ENCODE measurements around the gene AP1B1.

AP1B1 gene

DNA sequence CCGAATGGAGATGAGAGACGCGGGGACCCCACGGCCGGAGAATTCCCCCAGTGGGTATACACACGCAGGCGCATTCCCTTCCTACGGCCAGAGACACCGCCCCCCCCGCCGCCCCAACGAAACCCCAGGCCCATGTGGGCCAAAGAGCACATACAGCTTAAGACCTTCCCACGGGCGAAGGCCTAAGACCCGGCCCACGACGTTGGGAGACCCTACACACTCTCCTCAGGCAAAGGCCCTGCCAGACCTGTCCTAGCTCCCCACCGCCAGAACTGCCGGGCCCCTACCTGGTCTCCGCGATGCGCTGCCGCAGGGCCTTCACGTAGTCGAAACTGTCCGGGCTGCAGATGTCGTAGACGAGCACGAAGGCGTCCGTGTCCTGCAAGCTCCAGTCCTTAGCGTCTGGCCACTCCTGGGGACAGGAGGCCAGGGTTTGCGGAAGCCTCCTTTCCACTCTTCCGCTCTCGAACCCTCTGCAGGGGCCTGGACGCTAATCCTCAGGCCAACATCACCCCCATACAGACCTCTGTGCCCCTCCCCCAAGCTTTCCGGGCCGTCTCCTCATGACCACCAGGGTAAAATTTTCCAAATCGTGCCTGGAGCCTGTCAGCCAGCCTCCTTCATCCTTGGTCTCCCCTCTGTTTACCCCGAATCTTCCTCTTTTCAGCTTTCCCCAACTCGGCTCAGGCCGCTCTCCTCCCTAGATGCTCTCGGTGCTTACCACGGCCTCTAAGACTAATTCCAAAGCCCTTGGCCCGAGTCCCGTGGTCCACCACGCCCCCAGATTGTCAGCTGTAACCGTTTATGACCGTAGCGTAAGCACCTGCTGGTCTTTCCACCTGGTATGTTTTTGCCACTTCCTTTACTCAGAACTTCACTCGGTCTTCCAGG is 74.5 kb downstream of the AP1B1 start:
- no peak for DNase-seq (ENCODE audit: low read depth, low spot score)

DNA sequence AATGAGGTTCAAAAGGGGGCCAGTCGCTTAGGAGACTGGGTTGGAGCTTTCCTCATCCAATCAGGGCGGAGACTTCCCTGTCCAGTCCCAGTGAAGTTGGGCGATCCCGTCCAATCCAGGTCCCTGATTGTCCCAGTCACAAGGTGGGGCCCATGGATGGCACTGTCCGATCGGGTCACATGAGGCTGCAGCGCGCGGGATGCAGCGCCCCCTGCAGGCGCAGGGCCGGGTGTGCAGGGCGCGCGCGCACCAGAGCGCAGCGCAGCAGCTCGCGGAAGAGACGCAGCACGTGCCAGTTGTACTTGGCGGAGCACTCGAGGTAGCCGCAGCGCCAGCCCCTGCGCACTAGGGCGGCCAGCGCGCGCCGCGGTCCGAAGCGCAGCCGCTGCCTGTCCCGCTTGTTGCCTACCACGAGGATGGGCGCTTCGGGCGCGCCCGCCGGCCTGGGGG is 75.2 kb downstream of the AP1B1 start:
- no peak for DNase-seq (ENCODE audit: low read depth, low spot score)

DNA sequence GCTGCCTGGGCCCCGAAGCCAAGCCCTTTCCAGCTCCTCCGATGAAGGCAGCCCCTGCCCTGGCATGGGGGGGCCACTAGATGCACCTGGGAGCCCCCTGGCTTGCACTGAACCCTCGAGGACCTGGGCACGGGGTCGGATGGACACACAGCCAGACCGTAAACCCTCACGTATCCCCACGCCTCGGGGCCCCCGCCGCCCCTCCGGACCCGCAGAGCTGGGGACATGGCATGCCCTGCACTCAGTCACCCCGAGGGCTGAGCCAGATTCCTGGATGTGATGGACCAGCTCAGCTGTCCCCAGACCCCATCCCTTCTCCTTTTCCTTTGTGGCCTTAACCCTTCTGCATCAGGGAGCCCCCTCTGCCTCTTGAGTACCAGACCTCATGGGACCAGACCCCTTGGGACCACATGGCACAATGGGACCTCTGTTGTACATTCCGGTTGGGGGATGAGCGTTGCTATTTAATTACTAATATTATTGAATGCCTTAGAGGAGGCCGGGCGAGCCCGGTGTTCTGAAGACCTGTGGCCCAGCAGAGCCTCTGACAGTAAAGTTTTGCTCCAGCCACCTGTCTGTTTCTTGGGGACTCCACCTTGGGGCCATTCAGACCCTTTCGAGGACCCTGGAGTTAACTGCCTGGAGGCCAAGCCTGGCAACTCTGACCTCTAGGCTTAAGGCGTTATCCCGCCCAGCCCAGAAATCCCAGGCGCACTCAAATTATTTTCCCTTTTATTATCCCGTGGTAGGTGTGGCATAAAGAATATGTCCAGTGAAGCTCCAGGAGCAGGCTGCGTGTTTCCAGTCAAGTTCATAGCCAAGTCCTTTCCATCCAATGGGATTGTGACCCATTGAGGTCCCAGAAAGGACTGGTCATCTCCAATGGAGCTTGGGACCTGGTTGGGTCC is 75.9 kb downstream of the AP1B1 start:
- DNase-seq (ENCODE audit: low read depth, low spot score), result no peak

DNA sequence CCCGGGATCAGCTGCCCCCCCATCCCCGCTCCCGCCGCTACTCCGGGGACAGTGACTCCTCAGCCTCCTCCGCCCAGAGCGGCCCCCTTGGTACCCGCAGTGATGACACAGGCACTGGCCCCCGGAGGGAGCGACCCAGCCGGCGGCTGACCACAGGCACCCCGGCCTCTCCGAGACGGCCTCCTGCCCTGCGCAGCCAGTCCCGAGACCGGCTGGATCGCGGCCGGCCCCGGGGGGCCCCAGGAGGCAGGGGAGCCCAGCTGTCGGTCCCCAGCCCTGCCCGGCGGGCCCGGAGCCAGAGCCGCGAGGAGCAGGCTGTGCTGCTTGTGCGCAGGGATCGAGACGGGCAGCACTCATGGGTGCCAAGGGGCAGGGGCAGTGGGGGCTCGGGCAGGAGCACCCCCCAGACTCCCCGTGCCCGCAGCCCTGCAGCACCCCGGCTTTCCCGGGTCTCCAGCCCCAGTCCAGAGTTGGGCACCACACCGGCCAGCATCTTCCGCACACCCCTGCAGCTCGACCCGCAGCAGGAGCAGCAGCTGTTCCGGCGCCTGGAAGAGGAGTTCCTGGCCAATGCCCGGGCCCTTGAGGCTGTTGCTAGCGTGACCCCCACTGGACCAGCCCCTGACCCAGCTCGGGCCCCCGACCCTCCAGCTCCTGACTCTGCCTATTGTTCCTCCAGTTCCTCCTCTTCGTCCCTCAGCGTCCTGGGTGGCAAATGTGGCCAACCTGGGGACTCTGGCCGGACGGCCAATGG is 76.7 kb downstream of the AP1B1 start:
- no peak for DNase-seq (ENCODE audit: low read depth, low spot score)

DNA sequence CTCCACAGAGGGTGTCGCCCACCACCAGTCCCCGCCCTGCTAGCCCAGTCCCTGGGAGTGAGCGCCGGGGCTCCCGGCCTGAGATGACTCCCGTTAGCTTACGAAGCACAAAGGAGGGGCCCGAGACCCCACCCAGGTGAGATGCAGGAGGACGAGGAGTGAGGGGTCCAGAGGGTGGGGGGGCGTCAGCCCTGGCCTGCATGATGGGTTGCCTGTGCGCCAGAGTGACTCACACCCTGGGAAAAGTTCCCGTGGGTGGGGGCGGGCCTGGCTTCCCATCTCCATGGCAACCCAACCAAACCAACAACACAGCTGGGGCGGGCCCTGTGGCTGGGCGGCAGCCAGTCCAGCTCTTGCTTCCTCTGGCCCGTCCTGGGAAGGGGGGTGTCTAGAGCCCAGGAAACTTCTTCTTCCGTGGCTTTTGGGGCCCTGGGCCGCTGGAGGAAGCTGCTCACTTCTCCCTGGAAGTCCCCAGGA is 77.5 kb downstream of the AP1B1 start:
- DNase-seq (ENCODE audit: low read depth, low spot score), result peak; percentile 89

DNA sequence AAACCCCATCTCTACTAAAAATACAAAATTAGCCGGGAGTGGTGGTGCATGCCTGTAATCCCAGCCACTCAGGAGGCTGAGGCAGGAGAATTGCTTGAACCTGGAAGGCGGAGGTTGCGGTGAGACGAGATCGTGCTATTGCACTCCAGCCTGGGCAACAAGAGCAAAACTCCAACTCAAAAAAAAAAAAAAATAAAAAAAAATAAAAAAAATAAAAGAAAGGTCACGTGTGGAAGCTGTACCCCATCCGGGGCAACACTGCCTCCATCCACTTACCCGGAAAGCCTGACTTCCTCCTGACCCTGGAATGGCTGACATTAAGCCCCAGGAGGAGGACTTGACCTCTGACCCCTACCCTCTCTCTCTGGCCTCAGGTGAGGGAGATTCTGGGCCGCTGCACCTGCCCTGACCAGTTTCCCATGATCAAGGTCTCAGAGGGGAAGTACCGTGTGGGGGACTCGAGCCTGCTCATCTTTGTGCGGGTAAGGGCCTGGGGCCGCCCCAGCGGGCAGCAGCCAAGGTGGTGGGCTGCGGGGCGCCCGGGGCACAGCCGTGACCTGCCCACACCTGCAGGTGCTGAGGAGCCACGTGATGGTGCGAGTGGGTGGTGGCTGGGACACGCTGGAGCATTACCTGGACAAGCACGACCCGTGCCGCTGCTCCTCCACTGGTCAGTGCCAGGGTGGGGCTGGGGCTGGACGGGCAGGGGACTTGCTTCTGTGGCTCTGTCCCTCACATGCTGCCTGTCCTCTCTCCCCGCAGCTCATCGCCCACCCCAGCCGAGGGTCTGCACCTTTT is 78.1 kb downstream of the AP1B1 start:
- DNase-seq (ENCODE audit: low read depth, low spot score), result no peak

DNA sequence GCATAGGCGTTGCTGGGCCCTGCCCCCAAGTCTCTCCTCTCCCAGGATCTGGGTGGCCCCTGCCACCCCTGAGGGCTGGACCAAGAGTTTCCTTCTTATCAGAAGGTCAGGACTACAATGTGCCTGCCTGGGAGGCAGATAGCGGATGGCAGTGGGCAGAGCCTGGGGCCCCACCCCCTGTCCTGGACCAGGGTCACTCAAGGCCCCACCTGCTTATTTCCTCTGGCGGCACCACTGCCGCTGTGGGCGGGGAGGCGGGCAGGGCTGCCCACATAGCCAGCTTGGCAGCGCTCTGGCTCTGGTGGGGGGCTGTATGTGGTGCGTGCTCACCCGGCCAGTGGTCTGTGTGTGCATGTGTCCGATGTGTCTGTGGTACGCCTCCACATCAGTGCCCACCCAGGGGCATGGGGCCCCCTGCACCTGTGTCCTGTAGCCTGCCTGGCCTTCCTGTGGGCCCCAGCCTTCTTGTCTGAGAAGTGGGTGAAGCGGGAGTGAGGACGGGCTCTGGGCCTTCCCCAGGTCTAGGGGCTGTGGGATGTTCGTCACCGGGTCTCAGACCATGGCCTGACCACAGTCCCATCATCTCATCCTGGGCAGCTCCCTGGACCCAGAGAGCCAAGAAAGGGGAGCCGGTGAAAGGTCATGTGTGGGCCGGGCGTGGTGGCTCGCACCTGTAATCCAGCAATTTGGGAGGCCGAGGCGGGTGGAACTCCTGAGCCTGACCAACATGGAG is 78.9 kb downstream of the AP1B1 start:
- DNase-seq (ENCODE audit: low read depth, low spot score), result no peak

DNA sequence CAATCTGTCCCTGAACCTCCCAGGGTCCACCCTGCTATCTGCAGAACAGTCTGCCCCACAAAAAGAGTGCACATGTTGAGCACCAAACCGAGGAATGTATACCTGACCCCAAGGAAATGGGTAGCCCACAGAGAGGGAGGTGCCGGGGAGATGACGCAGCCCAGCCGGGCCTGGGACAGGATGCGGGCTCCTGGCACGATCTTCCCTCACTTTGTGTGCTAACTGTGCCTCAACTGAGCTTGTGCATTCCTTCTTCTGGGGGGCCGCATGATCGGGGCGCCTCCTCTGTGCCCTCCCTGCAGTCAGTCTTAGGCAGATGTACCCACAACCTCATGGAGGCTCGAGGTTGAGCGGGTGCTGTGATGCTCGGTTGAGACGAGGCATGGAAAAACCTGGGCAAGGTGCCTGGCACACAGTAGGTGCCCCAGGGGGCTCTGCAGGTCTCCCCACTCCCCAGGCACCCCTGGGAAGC is 79.5 kb downstream of the AP1B1 start:
- no peak for DNase-seq (ENCODE audit: low read depth, low spot score)

DNA sequence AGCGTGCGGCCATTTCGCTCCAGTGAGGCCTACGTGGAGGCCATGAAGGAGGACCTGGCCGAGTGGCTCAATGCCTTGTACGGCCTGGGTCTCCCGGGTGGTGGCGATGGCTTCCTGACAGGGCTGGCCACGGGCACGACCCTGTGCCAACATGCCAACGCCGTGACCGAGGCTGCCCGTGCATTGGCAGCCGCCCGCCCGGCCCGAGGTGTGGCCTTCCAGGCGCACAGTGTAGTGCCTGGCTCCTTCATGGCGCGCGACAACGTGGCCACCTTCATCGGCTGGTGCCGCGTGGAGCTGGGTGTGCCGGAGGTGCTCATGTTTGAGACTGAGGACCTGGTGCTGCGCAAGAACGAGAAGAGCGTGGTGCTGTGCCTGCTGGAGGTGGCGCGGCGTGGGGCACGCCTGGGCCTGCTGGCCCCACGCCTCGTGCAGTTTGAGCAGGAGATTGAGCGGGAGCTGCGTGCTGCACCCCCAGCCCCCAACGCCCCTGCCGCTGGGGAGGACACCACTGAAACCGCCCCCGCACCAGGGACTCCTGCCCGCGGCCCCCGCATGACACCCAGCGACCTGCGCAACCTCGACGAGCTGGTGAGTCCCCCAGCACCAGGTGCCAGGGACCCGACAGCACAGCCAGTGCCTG is 80.1 kb downstream of the AP1B1 start:
- DNase-seq (ENCODE audit: low read depth, low spot score), result no peak

DNA sequence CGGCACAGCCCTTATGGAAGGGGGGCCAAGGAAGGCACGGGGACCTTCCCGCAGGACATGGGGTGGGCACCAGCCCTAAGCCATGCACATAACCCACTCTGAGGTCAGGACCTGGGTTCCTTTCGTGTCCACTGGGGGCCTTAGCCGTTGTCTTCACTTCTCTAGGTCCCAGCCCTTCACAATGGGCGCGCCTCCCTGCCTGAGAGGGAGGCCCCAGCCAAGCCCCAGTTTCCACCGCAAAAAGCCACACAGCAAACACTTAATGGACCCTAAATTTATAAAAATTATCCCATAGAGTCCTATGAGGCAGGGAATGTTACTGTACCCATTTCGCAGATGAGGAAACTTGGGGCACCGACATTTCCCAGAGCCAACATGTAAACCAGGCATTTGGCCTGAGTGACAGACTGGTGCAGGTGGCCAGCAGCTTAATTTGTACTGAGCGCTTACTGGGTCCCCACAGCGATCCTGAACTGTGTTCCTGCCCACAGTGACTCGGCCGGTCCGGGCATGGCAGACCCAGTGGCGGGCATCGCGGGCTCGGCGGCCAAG is 80.7 kb downstream of the AP1B1 start:
- no peak for DNase-seq (ENCODE audit: low read depth, low spot score)

DNA sequence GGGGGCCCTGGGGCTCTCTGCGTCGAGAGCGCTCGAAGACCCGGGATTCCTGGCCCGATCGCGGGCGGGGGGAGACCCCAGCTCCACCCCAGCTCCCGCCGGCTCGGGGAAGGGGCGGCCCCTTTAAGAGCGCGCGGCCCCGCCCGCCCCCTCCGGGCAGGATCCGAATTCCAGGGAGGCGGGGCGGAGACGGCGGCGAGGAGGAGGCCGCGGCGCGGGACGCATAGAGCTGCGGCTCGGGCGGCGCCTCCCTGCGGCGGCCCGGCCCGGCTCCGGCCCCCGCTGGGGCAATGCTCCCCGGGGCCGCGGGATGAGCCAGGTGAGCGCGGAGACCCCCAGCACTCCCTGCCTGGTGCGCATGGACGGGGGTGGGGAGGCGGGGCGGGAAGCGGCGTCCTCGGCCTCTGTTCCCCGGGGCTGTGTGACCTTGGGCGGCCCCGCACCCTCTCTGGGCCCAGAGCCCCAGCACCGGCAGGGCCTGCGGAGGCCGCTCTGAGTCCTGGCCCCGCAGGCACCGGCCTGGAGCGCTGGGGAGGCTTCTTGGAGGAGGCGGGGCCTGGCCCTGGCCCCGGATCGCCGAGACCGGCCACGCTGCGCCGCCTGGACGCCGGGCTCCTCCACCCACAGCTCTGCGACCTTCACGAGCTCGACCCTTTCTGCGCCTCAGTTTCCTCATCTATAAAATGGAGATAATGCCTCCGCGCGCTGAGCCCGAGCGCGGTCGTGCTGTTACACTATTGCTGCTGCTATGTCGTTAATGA is 81.4 kb downstream of the AP1B1 start:
- no peak for DNase-seq (ENCODE audit: low read depth, low spot score)

DNA sequence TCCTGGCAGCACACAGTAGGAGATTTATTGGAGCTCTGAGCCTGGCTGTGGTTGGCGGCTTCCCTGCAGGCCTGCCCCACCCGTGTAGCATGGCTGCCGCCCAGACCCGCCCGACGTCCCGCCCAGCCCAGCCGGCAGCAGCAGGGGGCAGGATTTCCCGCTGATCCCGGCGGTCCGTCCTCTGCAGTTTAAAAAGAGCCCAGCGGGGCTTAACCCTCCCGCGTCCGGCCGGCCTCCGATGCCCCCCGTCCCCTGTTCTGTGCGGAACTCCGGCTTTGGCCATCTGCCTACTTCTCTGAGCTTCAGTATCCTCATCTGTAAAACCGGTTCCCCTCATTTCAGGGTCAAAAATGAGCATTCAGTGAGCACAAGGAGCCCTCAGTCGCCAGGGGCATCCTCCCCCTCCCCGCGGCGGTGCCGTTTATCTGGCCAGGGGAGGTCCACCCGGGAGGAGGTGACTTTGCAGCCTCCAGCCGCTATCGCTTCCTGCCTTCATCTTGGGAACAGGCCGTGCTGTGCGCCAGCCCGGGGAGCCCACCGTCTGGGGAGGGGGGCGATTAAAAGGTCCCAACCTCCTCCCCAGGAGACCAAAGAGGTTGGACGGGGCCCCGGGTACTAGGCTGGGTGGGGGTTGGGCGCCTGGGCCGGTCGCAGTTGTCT is 82.1 kb downstream of the AP1B1 start, which contains the start of gene GAS2L1:
Gene GAS2L1, plus strand, starts transcription at position 476 of the 660 bp plus-strand sequence. CDS start 1,456 bp downstream, outside the sequence.
- DNase-seq (ENCODE audit: low read depth, low spot score), result peak; percentile 68

DNA sequence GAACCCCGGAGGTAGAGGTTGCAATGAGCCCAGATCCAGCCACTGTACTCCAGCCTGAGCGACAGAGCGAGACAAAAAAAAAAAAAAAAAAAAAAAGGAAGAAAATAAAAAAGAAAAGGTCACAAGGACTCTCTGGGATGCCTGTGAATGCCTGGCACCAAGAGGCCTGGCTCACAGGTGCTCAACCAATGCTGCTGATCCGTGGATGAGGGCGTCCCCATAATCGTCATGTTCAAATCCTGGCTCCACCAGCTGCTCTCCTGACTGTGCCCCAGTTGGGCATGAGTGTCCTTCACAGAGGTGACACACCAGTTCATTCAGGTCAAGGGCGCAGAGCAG is 82.6 kb downstream of the AP1B1 start:
- no peak for DNase-seq (ENCODE audit: low read depth, low spot score)

DNA sequence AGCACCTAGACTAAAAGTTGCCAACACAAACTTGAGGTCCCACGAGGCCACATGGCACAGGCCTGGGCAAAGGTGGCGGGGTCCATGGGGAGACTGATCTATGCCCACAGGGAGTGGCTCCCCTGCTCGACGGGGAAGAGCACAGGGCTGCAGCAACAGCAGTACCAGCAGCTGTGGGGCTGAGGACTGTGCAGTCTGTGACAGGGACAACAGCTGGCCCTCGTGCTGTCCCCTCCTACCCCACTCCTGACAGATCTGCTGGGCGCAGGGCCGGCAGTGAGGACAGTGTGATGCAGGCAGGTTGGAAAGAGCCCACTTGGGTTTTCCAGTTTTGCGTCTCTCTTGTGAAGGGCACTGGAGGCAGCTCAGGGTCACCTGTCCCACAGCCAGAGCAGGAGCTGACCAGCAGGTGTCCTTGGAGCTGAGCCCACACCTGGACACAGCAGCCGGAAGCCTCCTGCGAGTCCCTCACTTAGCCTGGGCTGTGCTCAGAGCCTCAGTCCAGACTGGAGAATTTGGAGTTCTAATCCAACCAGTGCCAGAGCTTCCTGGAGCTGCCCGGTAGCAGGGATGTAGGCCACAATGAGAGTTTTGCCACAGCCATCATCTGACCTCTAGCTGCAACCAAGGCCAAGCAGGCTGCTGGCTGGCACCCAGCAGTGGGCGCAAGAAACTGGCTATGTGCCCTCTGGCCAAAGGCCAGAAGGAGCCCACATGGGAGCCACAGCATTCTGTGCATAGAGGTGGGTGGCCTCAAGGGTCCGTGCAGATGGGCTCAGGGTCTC is 85.5 kb downstream of the AP1B1 start:
- DNase-seq (ENCODE audit: low read depth, low spot score), result no peak

DNA sequence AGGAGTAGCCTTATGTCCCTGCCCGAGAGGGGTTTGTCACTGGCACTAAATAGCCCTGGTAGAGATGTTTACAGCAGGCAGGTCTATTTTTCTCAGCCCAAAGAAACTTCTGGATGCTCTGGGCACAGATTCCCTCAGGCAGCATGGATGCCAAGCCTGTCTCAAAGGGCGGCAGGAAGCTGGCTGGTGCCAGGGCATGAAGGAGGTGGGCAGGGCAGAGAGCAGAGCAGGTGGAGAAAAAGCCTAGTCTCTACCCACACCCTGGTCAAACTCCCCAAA is 86.0 kb downstream of the AP1B1 start:
- DNase-seq (ENCODE audit: low read depth, low spot score), result no peak

DNA sequence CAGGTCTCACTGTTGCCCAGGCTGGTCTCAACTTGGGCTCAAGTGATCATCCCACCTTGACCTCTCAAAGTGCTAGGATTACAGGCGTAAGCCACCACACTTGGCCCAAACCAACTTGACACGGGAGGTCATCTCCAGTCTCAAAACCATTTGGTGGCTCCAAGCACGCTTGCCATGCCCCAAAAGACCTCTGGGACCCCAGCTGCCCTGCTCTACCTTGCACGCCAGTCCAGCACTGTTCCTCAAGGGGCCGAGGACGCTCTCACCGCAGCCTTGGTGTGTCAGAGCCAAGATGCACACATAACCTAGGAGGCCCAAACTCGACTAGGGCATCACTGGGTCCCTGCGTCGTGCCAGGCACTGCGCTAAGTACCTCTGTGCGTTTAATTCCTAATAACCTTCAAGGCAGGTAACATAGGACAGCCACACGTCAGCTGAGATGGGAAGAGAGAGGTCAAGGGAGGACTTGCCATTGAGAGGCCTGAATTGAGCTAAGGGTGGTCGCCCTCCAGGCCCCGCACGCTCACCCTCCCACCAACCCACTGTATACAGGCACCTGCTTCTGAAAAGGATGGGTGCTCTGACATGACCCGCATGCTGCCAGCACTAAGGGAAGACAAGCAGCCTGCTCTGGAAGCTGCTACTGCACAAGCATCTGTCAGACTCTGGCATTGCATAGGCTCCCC is 86.5 kb downstream of the AP1B1 start:
- DNase-seq (ENCODE audit: low read depth, low spot score), result no peak

Measured in brain pericyte (primary cell).